Spleen (tissue), 7 donors: ENCODE data around the gene MYLK2.

Experiments used
- POLR2A ChIP-seq, 3 donors: fragments of 450-650 bp; IDR thresholded peaks; one replicate each; pipeline ENCODE4 v1.5.1; 2017; ENCODE audit warnings: antibody characterized with exemption in 3 of 3, mild to moderate bottlenecking in 1 of 3
- POLR2AphosphoS5 ChIP-seq, 3 donors: sonication (generic); formaldehyde crosslinking; IDR thresholded peaks; one replicate each; pipeline ENCODE4 v1.5.1; 2017; ENCODE audit warnings: antibody characterized with exemption in 3 of 3
- TF ChIP-seq, protein P1 (sequence below), 11 experiments: fragments of 200-600 bp in 7 of 11; fragments of 450-650 bp in 4 of 11; sonication (generic) in 4 of 11; IDR thresholded peaks in 8 of 11; conservative IDR thresholded peaks in 3 of 11; 1 replicate in 7 of 11; 2 replicates in 4 of 11; pipeline versions ENCODE4 v1.4.0 to v1.8.0; 2016 to 2021; ENCODE audit warnings: antibody characterized with exemption in 11 of 11, inconsistent platforms in 4 of 11, mild to moderate bottlenecking in 1 of 11
- donor health status: DM: no; HTN: no; CAD: no; lungs with moderate emphysema.
- donor health status: DM: no; HTN: no; CAD: no.
- donor health status: DM: no; HTN: no; CAD: no.

- TF ChIP-seq, protein P1, sequence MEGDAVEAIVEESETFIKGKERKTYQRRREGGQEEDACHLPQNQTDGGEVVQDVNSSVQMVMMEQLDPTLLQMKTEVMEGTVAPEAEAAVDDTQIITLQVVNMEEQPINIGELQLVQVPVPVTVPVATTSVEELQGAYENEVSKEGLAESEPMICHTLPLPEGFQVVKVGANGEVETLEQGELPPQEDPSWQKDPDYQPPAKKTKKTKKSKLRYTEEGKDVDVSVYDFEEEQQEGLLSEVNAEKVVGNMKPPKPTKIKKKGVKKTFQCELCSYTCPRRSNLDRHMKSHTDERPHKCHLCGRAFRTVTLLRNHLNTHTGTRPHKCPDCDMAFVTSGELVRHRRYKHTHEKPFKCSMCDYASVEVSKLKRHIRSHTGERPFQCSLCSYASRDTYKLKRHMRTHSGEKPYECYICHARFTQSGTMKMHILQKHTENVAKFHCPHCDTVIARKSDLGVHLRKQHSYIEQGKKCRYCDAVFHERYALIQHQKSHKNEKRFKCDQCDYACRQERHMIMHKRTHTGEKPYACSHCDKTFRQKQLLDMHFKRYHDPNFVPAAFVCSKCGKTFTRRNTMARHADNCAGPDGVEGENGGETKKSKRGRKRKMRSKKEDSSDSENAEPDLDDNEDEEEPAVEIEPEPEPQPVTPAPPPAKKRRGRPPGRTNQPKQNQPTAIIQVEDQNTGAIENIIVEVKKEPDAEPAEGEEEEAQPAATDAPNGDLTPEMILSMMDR (IDR thresholded peaks at IDR 0.05 in 8 of 11, conservative IDR thresholded peaks at IDR 0.05 in 3 of 11), result no peak
- TF ChIP-seq POLR2AphosphoS5 (IDR thresholded peaks at IDR 0.05), result no peak
- no peak for TF ChIP-seq POLR2A (IDR thresholded peaks at IDR 0.05)
Measured at GRCh38 chr20:31849306-31849930, 30.3 kb downstream of the MYLK2 start.
